Esophagus muscularis mucosa (tissue), 4 donors: ENCODE measurements around the gene CDK17. TPM values are rescaled to one million over a fixed set of nuclear protein-coding genes. Genes with fewer than 3 reads are reported as not detected.

Source experiments
- DNase-seq: peaks from one replicate; pipeline ENCODE4 v3.0.0-alpha.2; 2017; ENCODE audit errors: extremely low spot score
- H3K27ac ChIP-seq, 4 donors: fragments of 200-600 bp; sonication (generic); replicated peaks in 1 of 4; 1 replicate in 3 of 4; 2 replicates in 1 of 4; pipeline ENCODE4 v1.5.1; 2016 to 2019; ENCODE audit warnings: mild to moderate bottlenecking in 1 of 4
- H3K27me3 ChIP-seq, 4 donors: fragments of 200-600 bp; sonication (generic); one replicate each; pipeline versions ENCODE4 v1.5.1 to v1.6.0; 2016 to 2019
- H3K36me3 ChIP-seq, 4 donors: fragments of 200-600 bp; sonication (generic); one replicate each; pipeline ENCODE4 v1.5.1; 2016 to 2019
- H3K4me1 ChIP-seq, 4 donors: fragments of 200-600 bp; sonication (generic); one replicate each; pipeline ENCODE4 v1.5.1; 2016 to 2019
- H3K4me3 ChIP-seq, 4 donors: fragments of 200-600 bp; sonication (generic); 1 replicate in 2 of 4; 2 replicates in 2 of 4; pipeline ENCODE4 v1.5.1; 2016 to 2019; ENCODE audit warnings: mild to moderate bottlenecking in 4 of 4, moderate library complexity in 1 of 4
- H3K9me3 ChIP-seq, 4 donors: fragments of 200-600 bp; sonication (generic); 1 replicate in 3 of 4; 2 replicates in 1 of 4; pipeline ENCODE4 v1.5.1; 2016 to 2019
- CTCF ChIP-seq, 3 experiments: fragments of 200-600 bp in 2 of 3; fragments of 450-650 bp in 1 of 3; sonication (generic) in 2 of 3; IDR thresholded peaks; one replicate each; pipeline ENCODE4 v1.5.1; 2017 to 2019; ENCODE audit warnings: antibody characterized with exemption in 3 of 3, mild to moderate bottlenecking in 2 of 3, moderate library complexity in 1 of 3
- EP300 ChIP-seq: sonication (generic); formaldehyde crosslinking; IDR thresholded peaks from one replicate; pipeline ENCODE4 v1.6.1; 2017; ENCODE audit warnings: antibody characterized with exemption
- POLR2A ChIP-seq: fragments of 450-650 bp; IDR thresholded peaks from one replicate; pipeline ENCODE4 v1.6.1; 2017; ENCODE audit warnings: antibody characterized with exemption, moderate library complexity, mild to moderate bottlenecking, low read depth
- POLR2AphosphoS5 ChIP-seq, 2 donors: sonication (generic); formaldehyde crosslinking; IDR thresholded peaks; one replicate each; pipeline ENCODE4 v1.6.1; 2017; ENCODE audit warnings: antibody characterized with exemption in 2 of 2
- WGBS: methylation state at CpG from one replicate; pipeline ENCODE4 v1.1.5; 2018; 5-methylcytosine and 5-hydroxymethylcytosine counted together
- intact Hi-C: fragments of 100-400 bp; cut with DNase I; formaldehyde crosslinking; loops from one replicate; pipeline ENCODE4 v1.15.1; 2023
- total RNA-seq, 4 donors: library from RNA; depleted of rRNA; stranded (reverse); fragments of >200 nt; gene quantifications; one replicate each; pipeline versions ENCODE4 v1.1.0 to v1.2.1, GENCODE V29; 2016

Gene CDK17
- total RNA-seq, 4 donors from 2014 or later: 56.2 to 96.9 (median 68.6) TPM

GRCh38 chr12:96368687-96369086 is 31.6 kb downstream of the CDK17 start:
- Histone ChIP-seq H3K4me1 (peaks cover 47 to 100% (median 86%) of the 10 kb centered on the region in 4 donors), H3K4me3 (no peak overlapping the region), H3K9me3 (no peaks in the 10 kb centered on the region), H3K27me3 (no peaks in the 10 kb centered on the region), H3K27ac (peak overlapping the region; percentile 16 to 67 (median 36)), H3K36me3 (no peaks in the 10 kb centered on the region)
- WGBS: 6% methylated on average over 1 of the region's 1 CpG
- no peak for DNase-seq
- TF ChIP-seq POLR2AphosphoS5 (IDR thresholded peaks at IDR 0.05): no peak
- TF ChIP-seq POLR2A: no peak
- TF ChIP-seq EP300: no peak
- TF ChIP-seq CTCF (IDR thresholded peaks at IDR 0.05): no peak
- intact Hi-C loops: no loop called here

- no peak for DNase-seq
- peaks cover 47 to 100% (median 84%) of the 10 kb centered on the region in 4 donors for H3K4me1 ChIP-seq
- H3K36me3 ChIP-seq: no peaks in the 10 kb centered on the region
- H3K9me3 ChIP-seq: no peaks in the 10 kb centered on the region
- H3K27me3 ChIP-seq: no peaks in the 10 kb centered on the region
- 2% methylated on average over 2 of the region's 2 CpGs for WGBS
- intact Hi-C loops: no loop called here
- TF ChIP-seq POLR2AphosphoS5 (IDR thresholded peaks at IDR 0.05) (no peak), CTCF (IDR thresholded peaks at IDR 0.05) (no peak), POLR2A (no peak), EP300 (no peak)
- H3K4me3 ChIP-seq: no peak overlapping the region
- H3K27ac ChIP-seq: peak overlapping the region; percentile 18 to 67 (median 36)
Observed at GRCh38 chr12:96368233-96368632, 32.0 kb downstream of the CDK17 start.

GRCh38 chr12:96366381-96366654 is 33.9 kb downstream of the CDK17 start:
- peaks cover 44 to 100% (median 85%) of the 10 kb centered on the region in 4 donors for H3K4me1 ChIP-seq
- 73% methylated on average over 2 of the region's 2 CpGs for WGBS

GRCh38 chr12:96365604-96366380 is 34.4 kb downstream of the CDK17 start:
- intact Hi-C loops: no loop called here
- TF ChIP-seq POLR2AphosphoS5 (IDR thresholded peaks at IDR 0.05) (no peak), EP300 (no peak), POLR2A (no peak), CTCF (IDR thresholded peaks at IDR 0.05) (no peak)
- Histone ChIP-seq H3K4me1 (peaks cover 45 to 100% (median 85%) of the 10 kb centered on the region in 4 donors), H3K27ac (peak overlapping the region; percentile 71 to 77 (median 75)), H3K4me3 (no peak overlapping the region), H3K27me3 (no peaks in the 10 kb centered on the region), H3K36me3 (no peaks in the 10 kb centered on the region), H3K9me3 (no peaks in the 10 kb centered on the region)
- no peak for DNase-seq
- WGBS: 33% methylated on average over 2 of the region's 2 CpGs

More at GRCh38 chr12:96366381-96366654, 33.9 kb downstream of the CDK17 start:
- TF ChIP-seq POLR2AphosphoS5 (IDR thresholded peaks at IDR 0.05) (no peak), POLR2A (no peak), CTCF (IDR thresholded peaks at IDR 0.05) (no peak), EP300 (no peak)
- Histone ChIP-seq H3K4me3 (no peak overlapping the region), H3K9me3 (no peaks in the 10 kb centered on the region), H3K27ac (peak overlapping the region; percentile 71 to 77 (median 75)), H3K27me3 (no peaks in the 10 kb centered on the region), H3K36me3 (no peaks in the 10 kb centered on the region)
- intact Hi-C loops: no loop called here
- DNase-seq: no peak
